Stimulated activated CD8-positive, alpha-beta memory T cell treated with anti-CD3 and anti-CD28 coated beads, Interleukin-4, amount 100 ng/mL, for 1 hour (primary cell): ENCODE data around the gene DDX10.

ENCODE experiments used
- DNase-seq, 2 donors: peaks; one replicate each; pipeline ENCODE4 v3.0.0-alpha.2; 2020; ENCODE audit warnings: low read depth in 2 of 2, low spot score in 1 of 2

The DDX10 gene

GRCh38 chr11:108870373-108871020 is 205.6 kb downstream of the DDX10 start:
- DNase-seq: no peak

DNA sequence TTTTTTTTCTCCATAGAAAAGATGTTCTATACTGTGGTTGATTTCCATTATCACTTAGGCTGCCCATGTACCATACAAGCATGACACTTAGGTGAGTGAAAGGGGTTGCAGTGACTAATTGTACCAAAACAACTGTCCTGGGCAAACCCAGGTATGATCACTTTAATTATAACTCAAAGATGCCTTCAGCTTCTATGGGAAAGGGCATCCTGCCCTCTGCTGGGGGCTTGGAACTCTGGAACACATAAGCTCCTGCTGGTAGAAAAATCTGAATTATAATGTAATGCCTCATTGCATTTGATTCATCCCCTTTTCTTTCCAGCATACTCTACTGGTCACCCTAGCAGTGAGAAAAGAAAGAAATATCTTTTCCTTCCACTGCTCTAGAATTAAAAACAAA is 206.3 kb downstream of the DDX10 start:
- DNase-seq: no peak

DNA sequence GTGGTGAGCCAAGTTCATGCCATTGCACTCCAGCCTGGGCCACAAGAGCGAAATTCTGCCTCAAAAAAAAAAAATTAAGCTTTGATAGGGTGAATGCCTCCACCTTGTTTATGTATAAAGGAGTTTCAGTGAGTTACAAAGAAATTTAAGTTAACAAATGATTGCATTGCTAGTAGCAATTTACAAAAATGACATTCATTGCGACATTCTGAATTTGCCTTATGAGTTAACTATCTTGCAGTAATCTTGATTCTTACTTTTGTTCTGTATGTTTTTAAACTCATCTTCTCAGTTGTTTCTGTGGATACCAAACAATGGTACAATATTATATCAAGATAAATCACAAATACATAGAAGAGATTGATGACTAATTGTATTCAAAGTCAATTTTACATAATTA is 207.0 kb downstream of the DDX10 start:
- no peak for DNase-seq

- no peak for DNase-seq
These were observed 208.0 kb downstream of the DDX10 start for GRCh38 chr11:108872781-108873291.

- DNase-seq: no peak
These were observed 208.4 kb downstream of the DDX10 start for GRCh38 chr11:108873310-108873709.

DNA sequence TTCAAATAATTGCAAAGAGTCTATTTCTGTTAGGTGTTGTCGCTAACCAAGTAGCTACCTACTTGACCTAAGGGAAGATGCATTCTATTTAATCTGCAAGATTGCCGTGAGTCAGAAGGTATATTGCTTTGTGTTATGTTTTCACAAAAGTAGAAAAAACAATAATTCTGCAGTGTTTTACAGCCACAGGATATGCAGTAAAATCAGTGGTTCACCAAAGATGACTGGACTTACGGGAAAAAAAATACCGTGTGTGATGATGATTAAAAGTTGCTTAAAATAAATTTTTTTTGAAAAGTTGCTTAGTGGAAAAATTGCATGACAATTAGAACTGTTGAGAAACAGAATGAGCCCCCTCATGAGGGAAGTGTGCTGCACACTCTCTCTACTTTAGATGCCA is 209.1 kb downstream of the DDX10 start:
- DNase-seq: no peak

DNA sequence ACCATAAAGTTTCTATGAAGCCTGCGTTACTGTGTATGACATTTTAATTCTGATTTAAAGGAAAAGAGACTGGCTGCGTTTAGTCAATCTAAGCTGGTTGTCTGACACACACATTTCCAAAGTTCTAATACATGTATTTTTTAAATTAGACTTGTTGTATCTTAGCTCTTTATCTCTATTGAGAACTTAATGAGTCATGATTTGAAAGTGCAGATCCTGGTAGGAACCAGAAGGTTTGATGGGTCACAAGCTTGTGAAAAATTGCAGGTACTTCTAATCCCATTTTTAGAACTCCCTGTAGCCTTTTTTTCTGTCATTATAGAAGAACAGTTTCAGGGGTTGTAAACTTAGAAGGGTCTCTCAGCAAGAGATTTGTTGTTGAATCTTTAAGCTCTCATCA is 210.3 kb downstream of the DDX10 start:
- DNase-seq: no peak

GRCh38 chr11:108877178-108877577 is 212.3 kb downstream of the DDX10 start:
- DNase-seq: no peak

GRCh38 chr11:108880510-108880909 is 215.6 kb downstream of the DDX10 start:
- no peak for DNase-seq

GRCh38 chr11:108881131-108881530 is 216.3 kb downstream of the DDX10 start:
- DNase-seq: no peak

GRCh38 chr11:108882211-108882831 is 217.5 kb downstream of the DDX10 start:
- no peak for DNase-seq

DNA sequence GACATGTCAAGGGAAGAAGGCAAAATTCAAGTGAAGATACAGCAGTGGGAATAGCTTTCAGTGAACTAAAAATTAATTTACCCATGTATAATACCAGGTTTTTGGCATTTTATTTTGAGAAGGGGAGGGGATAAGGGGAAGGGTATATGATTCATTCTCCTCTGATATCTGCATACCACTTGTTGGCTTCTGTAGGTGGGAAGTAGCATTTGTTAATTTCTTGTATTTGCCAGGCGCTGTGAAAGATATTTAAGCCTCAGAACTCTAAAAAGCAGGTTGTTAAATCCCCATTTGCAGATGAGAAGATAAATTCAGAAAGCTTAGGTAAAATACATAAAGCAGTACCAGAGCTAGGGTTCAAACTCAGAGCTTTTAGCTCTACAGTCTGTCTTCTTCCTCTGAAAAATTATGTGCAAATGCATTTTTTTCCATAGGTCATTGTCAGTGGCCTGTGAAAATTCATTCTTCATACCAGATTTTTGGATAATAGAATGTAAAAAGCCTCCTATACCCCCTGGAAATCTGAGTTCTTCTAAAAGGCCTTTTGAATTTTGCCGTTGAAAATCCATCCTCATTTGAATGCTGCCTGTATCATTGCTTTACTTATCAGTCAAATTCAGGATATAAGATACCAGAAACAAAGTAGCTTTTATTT is 221.3 kb downstream of the DDX10 start:
- no peak for DNase-seq

- DNase-seq: no peak
These were observed 221.8 kb downstream of the DDX10 start for GRCh38 chr11:108886660-108887009.

GRCh38 chr11:108887436-108888238 is 222.8 kb downstream of the DDX10 start:
- no peak for DNase-seq

DNA sequence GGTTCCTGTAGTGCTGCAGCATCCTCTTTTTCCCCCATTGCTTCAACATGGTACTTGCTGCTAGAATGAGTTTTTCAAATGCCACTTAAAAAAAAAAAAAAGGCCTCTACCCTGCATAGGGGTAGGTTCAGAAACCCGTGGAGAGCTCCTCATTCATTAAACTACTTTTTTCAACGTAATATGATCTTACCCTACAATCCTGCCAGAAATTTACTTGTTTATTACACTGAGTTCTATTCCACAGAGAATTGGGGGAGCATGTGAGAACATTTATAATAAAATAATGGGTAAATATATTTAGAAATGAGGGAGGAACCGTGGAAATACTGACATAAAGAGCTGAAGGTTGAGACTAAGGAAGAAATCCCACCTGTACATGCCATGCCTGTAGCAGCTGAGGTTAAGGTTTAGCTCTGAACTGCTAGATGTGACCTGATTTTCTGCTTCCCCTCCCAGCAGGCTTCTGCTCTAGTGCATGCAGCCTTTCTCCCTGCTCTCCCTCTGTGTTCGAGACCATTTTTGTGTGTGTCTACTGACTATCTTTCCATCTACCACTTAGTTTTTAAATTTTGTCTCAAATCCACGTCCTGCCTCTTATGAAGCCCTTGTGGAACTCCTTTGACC is 225.7 kb downstream of the DDX10 start:
- DNase-seq: no peak

DNA sequence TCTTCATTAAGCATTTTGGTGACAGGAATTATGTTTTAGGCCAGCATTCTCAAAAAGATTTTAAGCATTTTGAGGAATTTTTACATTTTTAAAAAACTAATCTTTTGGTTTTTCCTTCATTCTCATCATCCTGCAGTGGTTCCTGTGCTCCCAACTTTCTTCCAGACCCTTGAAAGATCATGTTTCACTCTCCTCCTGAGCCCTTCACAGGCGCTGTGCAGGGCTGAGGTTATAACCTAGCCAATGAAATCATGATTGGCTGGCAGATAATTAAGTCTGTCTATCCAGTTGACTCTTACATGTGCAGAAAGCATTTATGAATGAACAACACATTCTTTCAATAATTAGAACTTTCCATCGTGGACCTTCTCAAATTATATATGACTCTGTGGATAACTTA is 226.3 kb downstream of the DDX10 start:
- DNase-seq: no peak

- no peak for DNase-seq
These were observed 227.1 kb downstream of the DDX10 start for GRCh38 chr11:108891909-108892511.

DNA sequence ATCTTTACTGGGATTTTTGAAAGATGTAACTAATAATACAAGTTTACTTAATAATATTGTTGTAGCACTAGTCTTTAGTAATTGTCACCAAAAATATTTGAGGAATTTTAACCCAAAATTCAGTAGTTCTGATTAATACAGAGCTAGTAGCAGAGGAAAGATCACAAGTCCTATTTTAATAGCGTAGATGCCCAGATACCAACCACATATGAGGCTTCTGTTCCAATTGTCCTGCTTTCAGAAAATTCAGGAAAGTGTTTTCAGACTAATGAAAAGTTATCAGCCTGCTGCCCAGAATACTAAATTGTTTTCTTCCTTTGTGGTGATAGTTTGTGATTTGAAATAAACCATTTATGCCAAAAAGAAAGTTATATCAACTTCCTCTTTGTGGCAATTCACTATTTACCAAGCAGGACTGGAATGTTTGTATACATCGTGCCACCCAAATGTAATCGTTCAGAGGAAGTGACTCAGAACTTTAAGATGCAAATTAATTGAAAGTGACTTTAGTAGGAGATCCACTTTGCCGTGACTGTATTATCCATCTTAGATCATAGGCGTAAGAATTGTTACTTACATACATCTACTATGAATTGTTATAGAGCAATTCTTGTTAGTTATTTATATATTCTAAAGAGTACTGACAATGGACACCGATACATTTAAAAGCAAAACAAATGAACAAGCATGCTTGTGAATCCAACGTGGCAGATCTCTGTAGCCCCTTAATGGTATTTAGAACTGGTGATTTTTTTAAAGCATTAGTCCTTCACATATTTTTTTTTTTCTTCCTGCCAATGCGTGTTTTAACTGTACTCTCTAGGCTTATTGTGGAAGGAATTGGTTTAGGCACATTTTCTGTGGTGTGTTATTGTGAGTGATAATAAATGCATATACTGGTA is 231.0 kb downstream of the DDX10 start:
- DNase-seq: no peak

GRCh38 chr11:108897071-108897481 is 232.2 kb downstream of the DDX10 start:
- no peak for DNase-seq

DNA sequence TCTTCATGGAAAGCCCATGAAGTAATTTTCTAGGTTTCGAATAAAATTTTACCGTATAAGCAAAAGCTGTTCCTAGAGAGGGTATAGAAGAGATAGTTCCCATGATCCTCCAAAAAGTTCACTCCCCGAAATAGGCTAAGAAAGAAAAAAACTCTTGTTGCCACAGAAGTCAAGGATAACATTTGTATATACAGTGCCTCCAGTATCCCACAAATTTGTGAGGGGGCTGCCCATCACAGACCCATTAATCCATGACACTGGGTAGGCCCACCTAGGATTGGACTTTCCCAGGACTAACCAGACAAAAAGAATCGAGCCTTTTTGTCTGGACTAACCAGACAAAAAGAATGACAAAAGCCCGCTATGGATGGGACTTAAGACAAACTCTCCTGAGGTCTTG is 233.0 kb downstream of the DDX10 start:
- no peak for DNase-seq
